ENCODE data around the gene TMCC2.

- TF ChIP-seq POLR2AphosphoS5 (IDR thresholded peaks at IDR 0.05; ENCODE audit: low read depth, low read length) (no peak), TAF1 (IDR thresholded peaks at IDR 0.05; ENCODE audit: borderline replicate concordance, insufficient read depth, low read length) (no peak), SIN3A (IDR thresholded peaks at IDR 0.05; ENCODE audit: borderline replicate concordance, insufficient read depth, low read length) (no peak)
Observed at GRCh38 chr1:205266611-205267305, 39.0 kb downstream of the TMCC2 start.
